GM23248 (cell line): ENCODE results near the gene KLHL22.

Source experiments
- EZH2 ChIP-seq: fragments of 200-600 bp; sonication (generic); IDR thresholded peaks from 2 replicates; pipeline ENCODE4 v1.6.1; 2018; ENCODE audit warnings: antibody characterized with exemption, mild to moderate bottlenecking; ENCODE audit not compliant: insufficient read depth, poor library complexity, severe bottlenecking
- EZH2phosphoT487 ChIP-seq: fragments of 200-600 bp; sonication (generic); IDR thresholded peaks from 2 replicates; pipeline ENCODE4 v1.6.1; 2018; ENCODE audit warnings: antibody characterized with exemption, moderate library complexity, mild to moderate bottlenecking, low read depth; ENCODE audit not compliant: insufficient read depth

DNA sequence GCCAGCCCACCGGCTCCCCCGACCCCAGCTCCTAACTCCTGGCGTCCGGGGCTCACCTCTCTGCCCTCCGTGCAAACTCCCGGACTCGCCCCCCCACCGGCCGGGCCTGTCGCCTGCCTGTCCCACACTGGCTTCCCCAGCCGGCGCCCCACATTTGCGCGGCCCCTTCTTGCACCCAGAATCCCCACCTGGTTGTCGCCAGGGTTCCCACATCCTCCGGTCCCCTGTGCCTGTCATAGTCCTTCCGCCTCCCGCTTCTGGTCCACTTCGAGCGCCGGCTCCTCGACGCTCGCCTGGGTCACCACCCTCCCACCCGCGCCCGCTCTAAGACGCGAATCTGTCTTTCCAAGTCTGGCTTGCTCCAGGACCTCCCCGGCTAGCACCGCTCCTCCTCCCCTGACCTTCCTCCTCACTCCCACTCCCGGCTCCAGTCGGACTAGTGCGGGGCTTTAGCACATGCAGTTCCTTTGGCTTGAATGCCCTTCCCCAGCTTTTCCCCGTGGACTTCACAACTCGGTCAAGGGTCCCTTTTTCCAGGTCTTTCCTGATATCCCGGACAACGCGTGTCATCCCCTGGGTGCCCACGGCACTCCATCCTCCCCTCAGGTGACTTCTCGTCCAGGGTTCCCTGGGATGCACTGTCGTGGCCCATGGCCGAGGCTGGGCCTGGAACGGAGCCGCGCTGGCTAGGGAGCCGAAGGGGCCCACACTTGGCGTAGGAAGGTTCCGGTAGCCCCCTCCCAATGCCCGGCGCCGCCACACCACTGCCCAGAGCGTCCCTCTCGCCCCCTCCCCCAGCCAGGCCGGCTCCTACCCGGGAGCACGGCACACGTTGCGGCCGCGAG lies 58.6 kb downstream of the KLHL22 start:
- TF ChIP-seq EZH2 = no peak
- TF ChIP-seq EZH2phosphoT487 = no peak
